A204.1 (cell line): ENCODE results near the gene POU6F2.
"Not testable (repeated sequence)": the region's sequence is repeated elsewhere in the genome, so short reads cannot be mapped to it uniquely, and the experiment has no call there.

Experiments used
- FAIRE-seq: peaks from 2 replicates; lab custom pipeline; 2012; peaks lifted over from hg19 to GRCh38; lab: Jason Lieb, UNC

The POU6F2 gene

GRCh38 chr7:39187130-39187529 lies 209.4 kb downstream of the POU6F2 start:
- no peak for FAIRE-seq

GRCh38 chr7:39192476-39192875 lies 214.8 kb downstream of the POU6F2 start:
- FAIRE-seq = no peak

GRCh38 chr7:39194388-39194787 lies 216.7 kb downstream of the POU6F2 start:
- not testable (repeated sequence) for FAIRE-seq

GRCh38 chr7:39195967-39196366 lies 218.3 kb downstream of the POU6F2 start:
- no peak for FAIRE-seq

- no peak for FAIRE-seq
These were observed 220.1 kb downstream of the POU6F2 start for GRCh38 chr7:39197831-39198230.

GRCh38 chr7:39198556-39198955 lies 220.8 kb downstream of the POU6F2 start:
- FAIRE-seq = no peak

GRCh38 chr7:39199006-39199405 lies 221.3 kb downstream of the POU6F2 start:
- FAIRE-seq = no peak

- no peak for FAIRE-seq
These were observed 222.2 kb downstream of the POU6F2 start for GRCh38 chr7:39199951-39200350.

GRCh38 chr7:39202041-39202440 lies 224.3 kb downstream of the POU6F2 start:
- no peak for FAIRE-seq

- FAIRE-seq = no peak
These were observed 232.7 kb downstream of the POU6F2 start for GRCh38 chr7:39210362-39210761.

GRCh38 chr7:39211581-39211980 lies 233.9 kb downstream of the POU6F2 start:
- FAIRE-seq = no peak

GRCh38 chr7:39212876-39213275 lies 235.2 kb downstream of the POU6F2 start:
- no peak for FAIRE-seq

GRCh38 chr7:39217783-39218182 lies 240.1 kb downstream of the POU6F2 start:
- FAIRE-seq = no peak

GRCh38 chr7:39219869-39220268 lies 242.2 kb downstream of the POU6F2 start:
- FAIRE-seq = no peak

- FAIRE-seq = no peak
These were observed 244.2 kb downstream of the POU6F2 start for GRCh38 chr7:39221901-39222300.

GRCh38 chr7:39228946-39229345 lies 251.2 kb downstream of the POU6F2 start:
- no peak for FAIRE-seq

- no peak for FAIRE-seq
These were observed 256.3 kb downstream of the POU6F2 start for GRCh38 chr7:39233851-39234529.

- no peak for FAIRE-seq
These were observed 260.6 kb downstream of the POU6F2 start for GRCh38 chr7:39238234-39238869.

GRCh38 chr7:39240864-39241263 lies 263.2 kb downstream of the POU6F2 start:
- no peak for FAIRE-seq

GRCh38 chr7:39247576-39247975 lies 269.9 kb downstream of the POU6F2 start:
- no peak for FAIRE-seq

- FAIRE-seq = no peak
These were observed 270.5 kb downstream of the POU6F2 start for GRCh38 chr7:39248041-39248691.

- no peak for FAIRE-seq
These were observed 271.0 kb downstream of the POU6F2 start for GRCh38 chr7:39248692-39249090.

- FAIRE-seq = no peak
These were observed 272.0 kb downstream of the POU6F2 start for GRCh38 chr7:39249635-39250152.
